ENCODE results near the gene TENM4. TPM values are rescaled to one million over a fixed set of nuclear protein-coding genes. Genes with fewer than 3 reads are reported as not detected.

The TENM4 gene
- total and polyA plus RNA-seq, 2 of the 13 experiments (the other 11 are each of a cell fraction or from before 2014, with no cell fraction given), result not detected

DNA sequence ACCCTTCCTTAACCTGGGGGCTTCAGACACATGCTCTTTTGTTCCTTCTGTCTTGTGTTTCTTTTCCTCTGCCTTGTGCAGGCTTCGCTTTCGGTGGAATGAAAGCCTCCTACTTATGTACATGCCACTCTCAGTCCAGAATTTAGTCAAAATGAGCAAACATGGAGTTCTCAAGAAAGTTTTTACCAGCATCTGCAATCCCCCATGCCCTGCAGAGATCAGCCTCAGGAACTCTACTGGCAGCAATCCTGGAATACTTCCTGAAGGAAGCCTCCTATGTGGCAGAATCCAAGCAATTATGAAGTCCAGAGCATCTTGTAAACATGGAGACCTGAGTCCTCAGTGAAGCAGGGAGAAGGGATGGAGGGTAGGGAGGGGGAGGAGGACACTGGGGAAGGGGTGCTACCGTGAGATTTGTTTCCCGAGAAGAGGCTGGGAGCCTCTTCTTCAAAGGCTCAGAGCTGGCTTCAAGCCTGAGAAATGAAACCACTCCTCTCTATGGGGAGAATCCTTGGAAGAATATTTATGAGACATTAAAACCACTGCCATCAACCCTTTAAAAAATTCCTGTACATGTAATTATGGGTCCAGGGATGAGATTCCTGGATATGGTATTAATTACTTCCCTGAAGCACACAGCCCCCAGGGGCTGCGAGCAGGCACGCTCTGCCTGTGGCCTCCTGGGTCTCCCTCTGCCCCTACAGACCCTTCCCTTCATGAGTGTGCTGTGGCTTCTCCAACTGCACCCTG, 58.4 kb downstream of the TENM4 start:
- H3K4me3 ChIP-seq (replicated peaks in 1 of 3; ENCODE audit: insufficient read depth in 1 of 3, low read depth in 2 of 3, low read length in 3 of 3), result no peak overlapping the region
- in situ Hi-C loops (cut with HindIII; ENCODE audit: extremely low pct_ligation_motif_present, low pct_unique_long_range_greater_than_20kb), result no loop called here
- no peaks in the 10 kb centered on the region for H3K36me3 ChIP-seq (replicated peaks in 1 of 2; ENCODE audit: control insufficient read depth in 1 of 2, insufficient read depth in 2 of 2, low read length in 2 of 2)
- FAIRE-seq (no peak), ATAC-seq (no peak), DNase-seq (ENCODE audit: low spot score) (no peak)
- BruUV-seq (replicated peaks), result no TSS peak
- H3K9me3 ChIP-seq (ENCODE audit: low read length), result no peaks in the 10 kb centered on the region
- no peak overlapping the region for H3K27ac ChIP-seq (ENCODE audit: extremely low read length, insufficient read depth, low read length)
- no peaks in the 10 kb centered on the region for H4K20me1 ChIP-seq (ENCODE audit: insufficient read depth, low read length)
- intact Hi-C loops (cut with micrococcal nuclease; ENCODE audit: unreplicated experiment), result no loop called here
- no peak overlapping the region for H3K4me2 ChIP-seq (ENCODE audit: low read depth, low read length)
- TF ChIP-seq RFXANK (CRISPR knock-in tag; IDR thresholded peaks at IDR 0.05), result no peak
- TF ChIP-seq, protein P1, sequence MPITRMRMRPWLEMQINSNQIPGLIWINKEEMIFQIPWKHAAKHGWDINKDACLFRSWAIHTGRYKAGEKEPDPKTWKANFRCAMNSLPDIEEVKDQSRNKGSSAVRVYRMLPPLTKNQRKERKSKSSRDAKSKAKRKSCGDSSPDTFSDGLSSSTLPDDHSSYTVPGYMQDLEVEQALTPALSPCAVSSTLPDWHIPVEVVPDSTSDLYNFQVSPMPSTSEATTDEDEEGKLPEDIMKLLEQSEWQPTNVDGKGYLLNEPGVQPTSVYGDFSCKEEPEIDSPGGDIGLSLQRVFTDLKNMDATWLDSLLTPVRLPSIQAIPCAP (CRISPR knock-in tag; IDR thresholded peaks at IDR 0.05; ENCODE audit: low read depth), result no peak
- TF ChIP-seq ZNF782 (CRISPR knock-in tag; IDR thresholded peaks at IDR 0.05; ENCODE audit: borderline replicate concordance), result no peak
- TF ChIP-seq TCF7 (IDR thresholded peaks at IDR 0.05; ENCODE audit: low read depth), result no peak
- TF ChIP-seq GATAD1 (CRISPR knock-in tag; IDR thresholded peaks at IDR 0.05), result no peak
- TF ChIP-seq ATM (IDR thresholded peaks at IDR 0.05; ENCODE audit: borderline replicate concordance), result no peak
- TF ChIP-seq ZNF44 (CRISPR knock-in tag; IDR thresholded peaks at IDR 0.05), result no peak
- no peak for TF ChIP-seq ZKSCAN8 (CRISPR knock-in tag; IDR thresholded peaks at IDR 0.05; ENCODE audit: borderline replicate concordance)
- TF ChIP-seq, protein P2, sequence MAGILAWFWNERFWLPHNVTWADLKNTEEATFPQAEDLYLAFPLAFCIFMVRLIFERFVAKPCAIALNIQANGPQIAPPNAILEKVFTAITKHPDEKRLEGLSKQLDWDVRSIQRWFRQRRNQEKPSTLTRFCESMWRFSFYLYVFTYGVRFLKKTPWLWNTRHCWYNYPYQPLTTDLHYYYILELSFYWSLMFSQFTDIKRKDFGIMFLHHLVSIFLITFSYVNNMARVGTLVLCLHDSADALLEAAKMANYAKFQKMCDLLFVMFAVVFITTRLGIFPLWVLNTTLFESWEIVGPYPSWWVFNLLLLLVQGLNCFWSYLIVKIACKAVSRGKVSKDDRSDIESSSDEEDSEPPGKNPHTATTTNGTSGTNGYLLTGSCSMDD (CRISPR knock-in tag; IDR thresholded peaks at IDR 0.05), result no peak
- no peak for TF ChIP-seq ZNF883 (CRISPR knock-in tag; IDR thresholded peaks at IDR 0.05; ENCODE audit: not compliant biosample characterization)
- no peak for TF ChIP-seq ZMYM3 (CRISPR knock-in tag; IDR thresholded peaks at IDR 0.05)
- no peak for TF ChIP-seq HCFC1 (IDR thresholded peaks at IDR 0.05; ENCODE audit: low read depth, low read length)
- TF ChIP-seq SMARCE1 (IDR thresholded peaks at IDR 0.05; ENCODE audit: borderline replicate concordance), result no peak
- TF ChIP-seq, protein P3, sequence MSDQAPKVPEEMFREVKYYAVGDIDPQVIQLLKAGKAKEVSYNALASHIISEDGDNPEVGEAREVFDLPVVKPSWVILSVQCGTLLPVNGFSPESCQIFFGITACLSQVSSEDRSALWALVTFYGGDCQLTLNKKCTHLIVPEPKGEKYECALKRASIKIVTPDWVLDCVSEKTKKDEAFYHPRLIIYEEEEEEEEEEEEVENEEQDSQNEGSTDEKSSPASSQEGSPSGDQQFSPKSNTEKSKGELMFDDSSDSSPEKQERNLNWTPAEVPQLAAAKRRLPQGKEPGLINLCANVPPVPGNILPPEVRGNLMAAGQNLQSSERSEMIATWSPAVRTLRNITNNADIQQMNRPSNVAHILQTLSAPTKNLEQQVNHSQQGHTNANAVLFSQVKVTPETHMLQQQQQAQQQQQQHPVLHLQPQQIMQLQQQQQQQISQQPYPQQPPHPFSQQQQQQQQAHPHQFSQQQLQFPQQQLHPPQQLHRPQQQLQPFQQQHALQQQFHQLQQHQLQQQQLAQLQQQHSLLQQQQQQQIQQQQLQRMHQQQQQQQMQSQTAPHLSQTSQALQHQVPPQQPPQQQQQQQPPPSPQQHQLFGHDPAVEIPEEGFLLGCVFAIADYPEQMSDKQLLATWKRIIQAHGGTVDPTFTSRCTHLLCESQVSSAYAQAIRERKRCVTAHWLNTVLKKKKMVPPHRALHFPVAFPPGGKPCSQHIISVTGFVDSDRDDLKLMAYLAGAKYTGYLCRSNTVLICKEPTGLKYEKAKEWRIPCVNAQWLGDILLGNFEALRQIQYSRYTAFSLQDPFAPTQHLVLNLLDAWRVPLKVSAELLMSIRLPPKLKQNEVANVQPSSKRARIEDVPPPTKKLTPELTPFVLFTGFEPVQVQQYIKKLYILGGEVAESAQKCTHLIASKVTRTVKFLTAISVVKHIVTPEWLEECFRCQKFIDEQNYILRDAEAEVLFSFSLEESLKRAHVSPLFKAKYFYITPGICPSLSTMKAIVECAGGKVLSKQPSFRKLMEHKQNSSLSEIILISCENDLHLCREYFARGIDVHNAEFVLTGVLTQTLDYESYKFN (CRISPR knock-in tag; conservative IDR thresholded peaks at IDR 0.05), result no peak
- no peak for TF ChIP-seq ZNF468 (CRISPR knock-in tag; IDR thresholded peaks at IDR 0.05)
- TF ChIP-seq, protein P4, sequence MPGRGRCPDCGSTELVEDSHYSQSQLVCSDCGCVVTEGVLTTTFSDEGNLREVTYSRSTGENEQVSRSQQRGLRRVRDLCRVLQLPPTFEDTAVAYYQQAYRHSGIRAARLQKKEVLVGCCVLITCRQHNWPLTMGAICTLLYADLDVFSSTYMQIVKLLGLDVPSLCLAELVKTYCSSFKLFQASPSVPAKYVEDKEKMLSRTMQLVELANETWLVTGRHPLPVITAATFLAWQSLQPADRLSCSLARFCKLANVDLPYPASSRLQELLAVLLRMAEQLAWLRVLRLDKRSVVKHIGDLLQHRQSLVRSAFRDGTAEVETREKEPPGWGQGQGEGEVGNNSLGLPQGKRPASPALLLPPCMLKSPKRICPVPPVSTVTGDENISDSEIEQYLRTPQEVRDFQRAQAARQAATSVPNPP (CRISPR knock-in tag; IDR thresholded peaks at IDR 0.05), result no peak
- TF ChIP-seq EZH2 (conservative IDR thresholded peaks at IDR 0.05; ENCODE audit: low read depth, low read length), result no peak
- TF ChIP-seq ETV6 (CRISPR knock-in tag; conservative IDR thresholded peaks at IDR 0.05), result no peak
- no peak for TF ChIP-seq ISL2 (CRISPR knock-in tag; IDR thresholded peaks at IDR 0.05)
- no peak for TF ChIP-seq BCL6 (CRISPR knock-in tag; IDR thresholded peaks at IDR 0.05)
- no peak overlapping the region for H2AFZ ChIP-seq (ENCODE audit: low read length)
- 0 out of 5 replicates have a peak, but pooled peaks cover 0 to 2% of the 10 kb centered on the region in 2 experiments for H3K27me3 ChIP-seq (ENCODE audit: control insufficient read depth in 1 of 2, insufficient read depth in 2 of 2, low read length in 2 of 2)
- no peak overlapping the region for H3K9ac ChIP-seq (ENCODE audit: insufficient read depth, low read depth, low read length)
- WGBS (ENCODE audit: low lambda C conversion rate), result 5% methylated on average over 6 of the region's 6 CpGs
- no peaks in the 10 kb centered on the region for H3K4me1 ChIP-seq (ENCODE audit: insufficient read depth, low read length)
- ChIA-PET CTCF (ENCODE audit: low intra/inter-chr PET ratio, low total read pairs) (no interaction called here), POLR2A (no interaction called here)
- no peaks in the 10 kb centered on the region for H3K79me2 ChIP-seq (ENCODE audit: insufficient read depth, low read length)

All from HepG2 (cell line).